Activated CD8-positive, alpha-beta T cell treated with anti-CD3 and anti-CD28 coated beads for 36 hours (primary cell): ENCODE results near the gene CRACR2B. TPM values are rescaled to one million over a fixed set of nuclear protein-coding genes. Genes with fewer than 3 reads are reported as not detected.

Source experiments
- ATAC-seq: fragments of 200-7000 bp; cut with Tn5 transposase; one replicate; pipeline ENCODE4 v1.10.0; 2021; ENCODE audit warnings: mild to moderate bottlenecking, moderate library complexity
- CTCF ChIA-PET: fragments of 350-600 bp; sonication (Branson Sonifier 250); formaldehyde crosslinking; loops from one replicate; lab custom pipeline; 2021; ENCODE audit warnings: antibody characterized with exemption; lab: Charles Lee
- POLR2A ChIA-PET: fragments of 350-600 bp; sonication (Branson Sonifier 250); formaldehyde crosslinking; loops from one replicate; lab custom pipeline; 2021; ENCODE audit warnings: antibody characterized with exemption; lab: Charles Lee
- DNase-seq: peaks from one replicate; pipeline ENCODE4 v3.0.0-alpha.2; 2020
- H3K27ac Mint-ChIP-seq: one replicate; pipeline ENCODE4 v1.8.0; 2021; ENCODE audit warnings: mild to moderate bottlenecking, mixed read lengths
- H3K27me3 Mint-ChIP-seq: one replicate; pipeline ENCODE4 v1.8.0; 2021; ENCODE audit warnings: mixed read lengths
- H3K36me3 Mint-ChIP-seq: one replicate; pipeline ENCODE4 v1.8.0; 2021; ENCODE audit warnings: low read depth, mixed read lengths
- H3K4me1 Mint-ChIP-seq: one replicate; pipeline ENCODE4 v1.8.0; 2021; ENCODE audit warnings: low read depth, mixed read lengths
- H3K4me3 Mint-ChIP-seq: one replicate; pipeline ENCODE4 v1.8.0; 2021; ENCODE audit warnings: mild to moderate bottlenecking, moderate library complexity, mixed read lengths
- H3K9me3 Mint-ChIP-seq: one replicate; pipeline ENCODE4 v1.8.0; 2021; ENCODE audit warnings: mixed read lengths
- CTCF ChIP-seq: fragments of 200-600 bp; IDR thresholded peaks from one replicate; pipeline ENCODE4 v1.8.0; 2022; ENCODE audit warnings: antibody characterized with exemption, mild to moderate bottlenecking
- intact Hi-C: fragments of 100-400 bp; cut with micrococcal nuclease; formaldehyde crosslinking; loops from one replicate; pipeline ENCODE4 v1.10.0; 2022
- total RNA-seq, 2 experiments: library from RNA; stranded (reverse); gene quantifications; one replicate each; pipeline ENCODE4 v1.2.3, GENCODE V29; 2021

Gene CRACR2B
- total RNA-seq, 2 experiments from 2014 or later, result 2.1 to 2.4 TPM

GRCh38 chr11:875769-876301 is 48.1 kb downstream of the CRACR2B start:
- H3K4me1 Mint-ChIP-seq, result no peaks in the 10 kb centered on the region
- TF ChIP-seq CTCF, result no peak
- ChIA-PET POLR2A (interaction anchor here (0.9 kb wide), 1 partner anchor 9 kb away, joined by 4 read pairs; no protein-coding TSS in a partner anchor), CTCF (interaction anchor here (0.9 to 1.3 kb wide), 2 partner anchors 27 to 100 kb away, joined by 3 read pairs; no protein-coding TSS in a partner anchor)
- no peak overlapping the region for H3K27ac Mint-ChIP-seq
- H3K27me3 Mint-ChIP-seq, result no peaks in the 10 kb centered on the region
- intact Hi-C loops, result no loop called here
- DNase-seq, result no peak
- H3K4me3 Mint-ChIP-seq, result no peak overlapping the region
- no peaks in the 10 kb centered on the region for H3K9me3 Mint-ChIP-seq
- H3K36me3 Mint-ChIP-seq, result peaks cover 15% of the 10 kb centered on the region
- ATAC-seq, result no peak

- Mint-ChIP-seq H3K27ac (no peak overlapping the region), H3K36me3 (peaks cover 15% of the 10 kb centered on the region), H3K4me3 (no peak overlapping the region), H3K4me1 (no peaks in the 10 kb centered on the region), H3K27me3 (no peaks in the 10 kb centered on the region), H3K9me3 (no peaks in the 10 kb centered on the region)
- TF ChIP-seq CTCF, result no peak
- DNase-seq (no peak), ATAC-seq (no peak)
- ChIA-PET POLR2A (no interaction called here), CTCF (interaction anchor here (1.3 kb wide), 1 partner anchor 28 kb away, joined by 3 read pairs; no protein-coding TSS in a partner anchor)
- intact Hi-C loops, result no loop called here
Observed at GRCh38 chr11:876545-876944, 48.8 kb downstream of the CRACR2B start.

- CTCF ChIA-PET, result interaction anchor here (1.3 kb wide), 1 partner anchor 29 kb away, joined by 3 read pairs; no protein-coding TSS in a partner anchor
- Mint-ChIP-seq H3K4me3 (no peak overlapping the region), H3K9me3 (no peaks in the 10 kb centered on the region), H3K27ac (no peak overlapping the region), H3K36me3 (peaks cover 21% of the 10 kb centered on the region), H3K4me1 (no peaks in the 10 kb centered on the region), H3K27me3 (no peaks in the 10 kb centered on the region)
- intact Hi-C loops, result no loop called here
- ATAC-seq (peak; percentile 68), DNase-seq (peak; percentile 49)
- TF ChIP-seq CTCF, result no peak
- POLR2A ChIA-PET, result interaction anchor here (0.5 kb wide), 1 partner anchor 154 kb away, joined by 3 read pairs; no protein-coding TSS in a partner anchor
Observed at GRCh38 chr11:877565-877964, 49.8 kb downstream of the CRACR2B start.

- H3K27ac Mint-ChIP-seq, result no peak overlapping the region
- no peak overlapping the region for H3K4me3 Mint-ChIP-seq
- TF ChIP-seq CTCF, result no peak
- DNase-seq (no peak), ATAC-seq (no peak)
- H3K9me3 Mint-ChIP-seq, result no peaks in the 10 kb centered on the region
- no peaks in the 10 kb centered on the region for H3K27me3 Mint-ChIP-seq
- intact Hi-C loops, result no loop called here
- H3K36me3 Mint-ChIP-seq, result peaks cover 15% of the 10 kb centered on the region
- ChIA-PET CTCF (no interaction called here), POLR2A (no interaction called here)
- no peaks in the 10 kb centered on the region for H3K4me1 Mint-ChIP-seq
Observed at GRCh38 chr11:880447-880846, 52.7 kb downstream of the CRACR2B start.

Other genes with a start within 250 kb of the CRACR2B start
- 10 to 100 TPM; 34.6 to 37.5 TPM for gene IRF7, start 212.0 kb upstream of the CRACR2B start, total RNA-seq
- gene CDHR5, start 203.0 kb upstream of the CRACR2B start, total RNA-seq, result not detected
- gene SCT, start 200.7 kb upstream of the CRACR2B start, total RNA-seq, result not detected
- gene DRD4, start 190.7 kb upstream of the CRACR2B start, total RNA-seq, result under 1 TPM; 0.88 to 0.89 TPM
- gene DEAF1, start 132.7 kb upstream of the CRACR2B start, total RNA-seq, result 10 to 100 TPM; 59.1 to 59.3 TPM
- 10 to 100 TPM; 10.6 to 12.5 TPM for gene TMEM80, start 132.1 kb upstream of the CRACR2B start, total RNA-seq
- gene EPS8L2, start 121.7 kb upstream of the CRACR2B start, total RNA-seq, result 10 to 100 TPM; 15.0 to 16.7 TPM
- 100 to 1,000 TPM; 234 to 241 TPM for gene TALDO1, start 80.5 kb upstream of the CRACR2B start, total RNA-seq
- 10 to 100 TPM; 45.8 to 48.8 TPM for gene GATD1, start 50.4 kb upstream of the CRACR2B start, total RNA-seq
- under 1 TPM; 0.20 to 0.25 TPM for gene CEND1, start 37.8 kb upstream of the CRACR2B start, total RNA-seq
- 10 to 100 TPM; 33.3 to 36.7 TPM for gene SLC25A22, start 29.6 kb upstream of the CRACR2B start, total RNA-seq
- 10 to 100 TPM; 29.9 to 30.6 TPM for gene PIDD1, start 22.7 kb upstream of the CRACR2B start, total RNA-seq
- 1,000 to 10,000 TPM; 3,638 to 3,686 TPM for gene RPLP2, start 18.0 kb upstream of the CRACR2B start, total RNA-seq
- 10 to 100 TPM; 29.7 to 32.0 TPM for gene PNPLA2, start 9.0 kb upstream of the CRACR2B start, total RNA-seq
- 10 to 100 TPM; 45.9 to 46.5 TPM for gene CD151, start 5.0 kb downstream of the CRACR2B start, total RNA-seq
- 10 to 100 TPM; 83.0 to 89.2 TPM for gene POLR2L, start 14.6 kb downstream of the CRACR2B start, total RNA-seq
- gene TSPAN4, start 14.9 kb downstream of the CRACR2B start, total RNA-seq, result 10 to 100 TPM; 15.4 to 16.0 TPM
- gene CHID1, start 82.9 kb downstream of the CRACR2B start, total RNA-seq, result 10 to 100 TPM; 69.8 to 72.0 TPM
- 10 to 100 TPM; 34.0 to 34.6 TPM for gene AP2A2, start 98.0 kb downstream of the CRACR2B start, total RNA-seq
- gene MUC6, start 208.8 kb downstream of the CRACR2B start, total RNA-seq, result not detected
- not detected for gene MUC2, start 247.0 kb downstream of the CRACR2B start, total RNA-seq